HG02852 (cell line): Measurements from ENCODE around the gene MAP3K19.
"Not testable (repeated sequence)": the region's sequence is repeated elsewhere in the genome, so short reads cannot be mapped to it uniquely, and the experiment has no call there.

Experiments used
- ATAC-seq: cut with Tn5 transposase; IDR thresholded peaks from one replicate; pipeline ENCODE4 v1.9.1; 2021; ENCODE audit warnings: mild to moderate bottlenecking, moderate library complexity; ENCODE audit not compliant: unreplicated experiment

Gene MAP3K19

DNA sequence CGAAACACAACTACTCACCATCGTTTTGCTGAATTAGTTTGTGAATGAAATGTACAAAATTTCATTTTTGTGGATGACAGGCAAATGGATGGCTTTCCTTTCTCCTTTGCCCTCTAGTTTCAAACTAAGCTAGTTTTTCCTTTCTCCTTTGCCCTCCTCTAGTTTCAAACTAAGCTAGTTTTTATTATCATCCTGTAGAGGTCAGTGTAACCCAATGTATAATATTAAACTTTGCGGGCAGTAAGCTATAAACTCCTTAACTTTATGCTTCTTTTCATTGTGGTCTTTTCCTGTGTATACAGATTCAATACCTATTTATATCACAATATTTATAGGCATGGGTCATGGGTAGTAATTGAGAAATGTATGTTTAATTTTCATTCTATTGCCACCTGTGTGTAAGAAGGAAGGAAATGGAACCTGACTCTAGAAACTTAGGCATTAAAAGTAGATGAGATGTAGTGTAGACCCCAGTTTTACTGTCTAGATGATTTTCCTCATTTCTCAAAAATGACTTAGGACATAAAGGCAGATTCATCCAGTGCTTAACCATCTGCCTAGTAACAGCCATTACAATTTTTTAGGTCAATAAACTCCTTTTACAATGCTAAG, 58.1 kb downstream of the MAP3K19 start:
- no peak for ATAC-seq

- no peak for ATAC-seq
Measured at GRCh38 chr2:134985061-134985460, 62.2 kb downstream of the MAP3K19 start.

GRCh38 chr2:134982603-134983002, 64.6 kb downstream of the MAP3K19 start:
- ATAC-seq: no peak

- ATAC-seq: no peak
Measured at GRCh38 chr2:134980639-134981038, 66.6 kb downstream of the MAP3K19 start.

GRCh38 chr2:134979221-134979620, 68.0 kb downstream of the MAP3K19 start:
- no peak for ATAC-seq

DNA sequence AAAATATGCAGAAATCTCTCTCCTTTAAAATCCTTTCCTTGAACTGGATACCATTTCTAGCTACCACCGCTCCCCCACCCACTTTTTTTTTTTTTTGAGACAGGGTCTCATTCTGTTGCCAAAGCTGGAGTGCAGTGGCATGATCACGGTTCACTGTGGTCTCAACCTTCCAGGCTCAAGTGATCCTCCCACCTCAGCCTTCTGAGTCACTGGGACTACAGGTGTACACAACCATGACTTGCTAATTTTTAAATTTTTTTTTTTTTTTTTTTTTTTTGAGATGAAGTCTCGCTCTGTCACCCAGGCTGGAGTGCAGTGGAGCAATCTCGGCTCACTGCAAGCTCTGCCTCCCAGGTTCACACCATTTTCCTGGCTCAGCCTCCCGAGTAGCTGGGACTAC, 70.1 kb downstream of the MAP3K19 start:
- ATAC-seq: not testable (repeated sequence)

- ATAC-seq: no peak
Measured at GRCh38 chr2:134976074-134976702, 71.1 kb downstream of the MAP3K19 start.

DNA sequence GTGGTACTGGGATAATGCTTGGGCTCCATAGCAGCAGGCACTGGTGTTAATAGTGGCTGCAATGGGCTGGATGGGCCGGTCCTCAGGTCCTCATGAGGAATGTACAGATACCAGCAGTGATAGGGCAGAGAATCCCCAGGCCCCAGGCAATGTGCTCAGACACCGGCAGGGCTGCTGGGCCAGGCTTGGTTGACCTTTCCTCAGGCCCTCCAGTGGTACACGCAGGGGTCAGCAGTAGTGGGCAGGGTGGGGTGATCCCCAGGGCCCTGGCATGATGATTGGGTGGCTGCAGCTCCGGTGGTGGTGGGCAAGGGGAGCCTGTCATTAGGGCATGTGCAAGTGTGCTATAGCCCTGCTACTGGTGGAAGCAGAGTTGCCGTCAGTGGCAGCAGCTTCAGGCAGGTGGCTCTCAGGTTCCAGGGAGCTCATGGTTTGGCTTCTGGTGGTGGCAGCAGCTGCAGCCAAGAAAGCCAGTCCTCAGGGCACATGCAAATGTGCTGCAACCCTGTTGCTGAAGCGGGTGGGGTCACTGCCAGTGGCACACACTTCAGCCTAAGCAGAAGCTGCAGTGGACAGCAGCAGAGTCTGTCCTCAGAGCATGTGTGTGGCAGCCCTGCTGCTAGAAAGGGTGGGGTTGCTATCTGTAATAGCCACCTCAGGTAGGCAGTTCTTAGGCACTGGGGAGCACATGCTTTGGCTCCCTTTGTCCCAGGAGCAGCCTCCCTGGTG, 71.8 kb downstream of the MAP3K19 start:
- ATAC-seq: no peak

DNA sequence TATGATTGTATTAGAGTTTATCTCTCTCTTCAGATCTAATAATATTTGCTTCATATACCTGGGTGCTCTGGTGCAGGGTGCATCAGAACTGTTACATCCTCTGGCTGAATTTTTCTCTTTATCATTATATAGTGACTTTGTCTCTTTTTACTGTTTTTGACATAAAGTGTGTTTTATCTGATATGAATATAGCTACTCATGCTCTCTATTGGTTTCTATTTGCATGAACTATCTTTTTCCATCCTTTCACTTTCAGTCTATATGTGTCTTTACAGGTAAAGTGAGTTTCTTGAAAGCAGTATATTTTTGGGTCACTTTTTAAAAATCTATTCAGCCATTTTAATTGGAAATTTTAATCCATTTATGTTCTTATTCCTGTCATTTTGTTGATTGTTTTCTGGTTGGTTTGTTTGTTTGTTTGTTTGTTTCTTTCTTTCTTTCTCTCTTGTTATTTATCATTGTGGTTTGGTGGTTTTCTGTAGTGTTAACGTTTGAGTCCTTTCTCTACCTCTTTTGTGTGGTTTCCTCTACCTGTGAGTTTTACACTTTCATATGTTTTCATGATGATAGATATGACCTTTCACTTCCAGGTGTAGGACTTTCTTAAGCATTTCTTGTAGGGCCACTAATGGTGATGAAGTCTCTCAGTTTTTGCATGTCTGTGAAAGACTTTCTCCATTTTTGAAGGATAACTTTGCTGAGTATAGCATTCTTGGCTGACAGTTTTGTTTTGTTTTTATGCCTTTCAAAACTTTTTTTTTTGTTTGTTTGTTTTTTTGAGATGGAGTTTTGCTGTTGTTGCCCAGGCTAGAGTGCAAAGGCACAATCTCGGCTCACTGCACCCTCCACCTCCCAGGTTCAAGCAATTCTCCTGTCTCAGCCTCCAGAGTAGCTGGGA, 73.8 kb downstream of the MAP3K19 start:
- ATAC-seq: peak; percentile 65

DNA sequence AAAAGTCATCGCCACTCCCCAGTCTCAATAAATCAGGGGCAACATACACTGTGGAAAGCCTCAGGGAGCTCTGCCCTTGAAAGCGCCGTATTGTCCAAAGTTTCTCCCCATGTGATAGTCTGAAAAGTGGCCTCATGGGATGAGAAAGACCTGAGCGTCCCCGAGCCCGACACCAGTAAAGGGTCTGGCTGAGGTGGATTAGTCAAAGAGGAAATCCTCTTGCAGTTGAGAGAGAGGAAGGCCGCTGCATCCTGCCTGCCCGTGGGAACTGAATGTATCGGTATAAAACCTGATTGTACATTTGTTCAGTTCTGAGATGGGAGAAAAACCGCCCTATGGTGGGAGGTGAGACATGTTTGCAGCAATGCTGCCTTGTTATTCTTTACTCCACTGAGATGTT, 80.1 kb downstream of the MAP3K19 start:
- ATAC-seq: not testable (repeated sequence)

DNA sequence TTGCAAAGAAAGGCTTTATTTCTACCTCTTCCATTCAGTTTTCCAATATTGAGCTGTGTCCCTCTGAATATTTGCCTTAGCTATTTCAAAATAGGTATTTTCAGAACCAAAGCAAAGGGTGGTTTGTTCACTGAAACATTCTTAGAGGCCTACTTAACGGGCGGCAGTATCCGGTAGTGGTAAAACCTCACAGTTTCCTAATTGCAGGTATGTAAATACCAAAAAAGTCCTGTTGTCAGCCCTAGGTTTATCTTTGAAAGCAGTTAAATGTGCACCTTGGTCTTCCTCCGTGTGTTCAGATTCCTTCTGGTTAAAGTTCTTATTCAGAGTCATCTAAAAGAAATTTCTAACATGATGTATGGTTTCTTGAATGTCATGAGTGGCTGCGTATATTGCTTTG, 89.8 kb downstream of the MAP3K19 start:
- no peak for ATAC-seq

DNA sequence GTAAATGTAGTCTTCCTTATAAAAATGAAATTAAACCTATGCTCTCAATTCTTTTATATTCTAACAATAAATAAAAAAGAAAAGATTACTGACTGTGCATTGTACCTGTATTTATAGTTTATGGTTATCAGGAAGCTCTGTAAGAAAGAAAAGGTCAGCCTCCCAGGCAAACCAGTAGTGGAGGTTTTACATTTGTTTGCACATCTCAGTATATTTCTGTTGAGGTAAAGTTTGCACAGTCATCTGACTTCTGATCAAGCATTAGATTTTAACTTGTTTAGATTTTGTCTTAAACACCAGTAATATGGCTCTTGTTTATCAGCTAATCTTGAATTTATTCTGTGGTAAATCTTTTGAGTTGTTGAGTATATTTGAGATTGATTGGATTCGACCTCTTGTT, 91.5 kb downstream of the MAP3K19 start:
- no peak for ATAC-seq

- no peak for ATAC-seq
Measured at GRCh38 chr2:134954065-134954464, 93.2 kb downstream of the MAP3K19 start.

GRCh38 chr2:134952608-134953007, 94.6 kb downstream of the MAP3K19 start:
- ATAC-seq: no peak

GRCh38 chr2:134950886-134951285, 96.4 kb downstream of the MAP3K19 start:
- no peak for ATAC-seq

- ATAC-seq: no peak
Measured at GRCh38 chr2:134949981-134950708, 97.1 kb downstream of the MAP3K19 start.

DNA sequence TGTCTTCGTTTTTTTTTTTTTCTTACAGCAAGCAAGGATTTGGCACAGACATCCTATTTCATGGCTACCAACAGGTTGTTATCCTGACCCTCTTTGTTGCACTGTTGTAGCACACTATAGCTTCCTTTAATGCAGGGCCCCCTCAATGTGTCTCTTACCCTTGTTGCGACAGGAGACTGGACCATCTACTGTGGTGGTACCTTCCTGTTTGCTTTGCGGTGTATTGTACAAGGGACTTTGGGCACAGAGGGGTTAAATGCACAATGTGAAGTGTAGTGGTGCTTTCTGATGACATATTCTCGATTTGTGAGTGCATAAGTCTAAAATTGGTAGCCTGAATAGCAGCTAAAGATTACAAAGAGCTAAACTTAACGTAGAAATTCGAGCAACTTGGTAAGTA, 101.2 kb downstream of the MAP3K19 start:
- no peak for ATAC-seq

- no peak for ATAC-seq
Measured at GRCh38 chr2:134944975-134945374, 102.3 kb downstream of the MAP3K19 start.

GRCh38 chr2:134943540-134943939, 103.7 kb downstream of the MAP3K19 start:
- ATAC-seq: peak; percentile 83

DNA sequence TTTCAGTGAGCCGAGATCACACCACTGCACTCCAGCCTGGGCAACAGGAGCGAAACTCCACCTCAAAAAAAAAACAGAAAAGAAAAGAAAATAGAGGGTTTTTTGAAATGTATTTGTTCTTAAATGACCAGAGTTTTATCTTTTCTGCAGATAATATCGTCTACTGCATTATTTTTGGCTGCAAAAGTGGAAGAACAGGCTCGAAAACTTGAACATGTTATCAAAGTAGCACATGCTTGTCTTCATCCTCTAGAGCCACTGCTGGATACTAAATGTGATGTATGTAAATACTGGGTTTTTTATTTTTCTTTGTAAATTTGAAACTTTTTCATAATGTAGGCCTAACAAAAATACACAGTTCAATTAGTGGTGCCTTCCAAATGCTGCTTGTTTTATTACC, 110.6 kb downstream of the MAP3K19 start:
- no peak for ATAC-seq

GRCh38 chr2:134934641-134935040, 112.6 kb downstream of the MAP3K19 start:
- ATAC-seq: no peak
